IMR-90 (cell line): Measurements from ENCODE around the gene LNX1. TPM values are rescaled to one million over a fixed set of nuclear protein-coding genes. Genes with fewer than 3 reads are reported as not detected.

Experiments
- ATAC-seq: fragments of 200-7000 bp; cut with Tn5 transposase; 2 replicates; pipeline ENCODE4 v1.9.1; 2020; ENCODE audit warnings: low read depth, mild to moderate bottlenecking, moderate library complexity
- BruUV-seq: library from RNA; stranded (reverse); fragments of 400-500 nt; replicated peaks from 2 replicates; lab custom pipeline; 2021; lab: Mats Ljungman, UMichigan
- CTCF ChIA-PET: fragments of 300-600 bp; formaldehyde crosslinking; extraction: SDS; loops from one replicate; lab custom pipeline; 2021; ENCODE audit warnings: antibody characterized with exemption; lab: Yijun Ruan, JAX
- POLR2A ChIA-PET: fragments of 300-600 bp; sonication (Branson Sonifier 250); formaldehyde crosslinking; loops from one replicate; lab custom pipeline; 2022; ENCODE audit warnings: antibody characterized with exemption; ENCODE audit not compliant: unreplicated experiment; lab: Charles Lee
- DNase-seq: peaks from one replicate; pipeline ENCODE4 v3.0.0; 2013
- H2AFZ ChIP-seq: replicated peaks from 2 replicates; pipeline ENCODE3; 2013; ENCODE audit warnings: low read length, mild to moderate bottlenecking; ENCODE audit not compliant: poor library complexity
- H2AK5ac ChIP-seq: 2 replicates; pipeline ENCODE4 v1.6.1; 2013; ENCODE audit warnings: low read depth, low read length, inconsistent platforms
- H2AK9ac ChIP-seq: replicated peaks from 2 replicates; pipeline ENCODE3; 2013; ENCODE audit warnings: mild to moderate bottlenecking, low read depth, low read length, moderate library complexity; ENCODE audit not compliant: poor library complexity
- H2BK120ac ChIP-seq: 2 replicates; pipeline ENCODE4 v1.6.1; 2013; ENCODE audit warnings: low read depth, low read length, inconsistent platforms
- H2BK15ac ChIP-seq: 3 replicates; pipeline ENCODE4 v1.6.1; 2013; ENCODE audit warnings: low read depth, low read length, inconsistent platforms
- H2BK20ac ChIP-seq: 2 replicates; pipeline ENCODE4 v1.6.1; 2013; ENCODE audit warnings: low read depth, mild to moderate bottlenecking, inconsistent platforms, low read length, moderate library complexity
- H2BK5ac ChIP-seq: 2 replicates; pipeline ENCODE4 v1.6.1; 2013; ENCODE audit warnings: mild to moderate bottlenecking, low read depth, low read length, inconsistent platforms; ENCODE audit not compliant: poor library complexity, severe bottlenecking
- H3K14ac ChIP-seq: replicated peaks from 2 replicates; pipeline ENCODE4 v1.6.1; 2013; ENCODE audit warnings: low read depth, low read length, inconsistent platforms
- H3K18ac ChIP-seq: 2 replicates; pipeline ENCODE4 v1.6.1; 2013; ENCODE audit warnings: low read depth, low read length, control low read depth
- H3K23ac ChIP-seq: 2 replicates; pipeline ENCODE4 v1.6.1; 2013; ENCODE audit warnings: low read depth, low read length, inconsistent platforms
- H3K27ac ChIP-seq: 2 replicates; pipeline ENCODE4 v1.5.1; 2013; ENCODE audit warnings: mild to moderate bottlenecking, control low read depth, low read length; ENCODE audit not compliant: insufficient read depth
- H3K27me3 ChIP-seq: 2 replicates; pipeline ENCODE4 v1.6.1; 2013; ENCODE audit warnings: low read length; ENCODE audit not compliant: control insufficient read depth, insufficient read depth
- H3K36me3 ChIP-seq: 2 replicates; pipeline ENCODE4 v1.6.1; 2013; ENCODE audit warnings: low read length, mixed read lengths; ENCODE audit not compliant: control insufficient read depth, insufficient read depth
- H3K4ac ChIP-seq: 2 replicates; pipeline ENCODE4 v1.6.1; 2013; ENCODE audit warnings: low read depth, low read length, inconsistent platforms
- H3K4me1 ChIP-seq: 2 replicates; pipeline ENCODE4 v1.6.1; 2013; ENCODE audit warnings: low read length, mixed read lengths; ENCODE audit not compliant: control insufficient read depth, insufficient read depth
- H3K4me2 ChIP-seq: 2 replicates; pipeline ENCODE4 v1.6.1; 2013; ENCODE audit warnings: low read depth, mild to moderate bottlenecking, control low read depth, low read length, moderate library complexity
- H3K4me3 ChIP-seq: 2 replicates; pipeline ENCODE4 v1.5.1; 2013; ENCODE audit warnings: low read depth, mild to moderate bottlenecking, control low read depth, low read length, moderate library complexity; ENCODE audit not compliant: insufficient read depth
- H3K56ac ChIP-seq: 2 replicates; pipeline ENCODE4 v1.6.1; 2013; ENCODE audit warnings: low read length, inconsistent platforms; ENCODE audit not compliant: insufficient read depth; ENCODE audit errors: extremely low read depth
- H3K79me1 ChIP-seq, 2 experiments: 2 replicates each; pipeline ENCODE4 v1.6.1; 2013; ENCODE audit warnings: low read length in 2 of 2, inconsistent platforms in 1 of 2, low read depth in 1 of 2
- H3K9ac ChIP-seq: 2 replicates; pipeline ENCODE4 v1.6.1; 2013; ENCODE audit warnings: low read depth, low read length, control low read depth
- H3K9me1 ChIP-seq: 2 replicates; pipeline ENCODE4 v1.6.1; 2013; ENCODE audit warnings: low read length, inconsistent platforms; ENCODE audit not compliant: insufficient read depth
- H3K9me3 ChIP-seq: 2 replicates; pipeline ENCODE4 v1.6.1; 2013; ENCODE audit warnings: low read length; ENCODE audit not compliant: control insufficient read depth, insufficient read depth
- H4K20me1 ChIP-seq: 2 replicates; pipeline ENCODE4 v1.6.1; 2013; ENCODE audit warnings: low read length, inconsistent platforms; ENCODE audit not compliant: insufficient read depth
- H4K5ac ChIP-seq: 2 replicates; pipeline ENCODE4 v1.6.1; 2013; ENCODE audit warnings: mild to moderate bottlenecking, low read depth, low read length, control low read depth
- H4K8ac ChIP-seq, 2 experiments: 2 replicates each; pipeline ENCODE4 v1.6.1; 2013; ENCODE audit warnings: low read depth in 2 of 2, low read length in 2 of 2, control low read depth in 1 of 2, inconsistent platforms in 1 of 2
- H4K91ac ChIP-seq: 2 replicates; pipeline ENCODE4 v1.6.1; 2013; ENCODE audit warnings: low read depth, low read length, inconsistent platforms; ENCODE audit not compliant: insufficient read depth
- CHD1 ChIP-seq: IDR thresholded peaks from 2 replicates; pipeline ENCODE4 v1.6.1; 2012; ENCODE audit warnings: low read depth, low read length, improper control_type of control experiment
- MAFK ChIP-seq: IDR thresholded peaks from 2 replicates; pipeline ENCODE4 v1.6.1; 2012; ENCODE audit warnings: low read depth, low read length, improper control_type of control experiment
- MAZ ChIP-seq: IDR thresholded peaks from 2 replicates; pipeline ENCODE4 v1.6.1; 2012; ENCODE audit warnings: low read depth, mild to moderate bottlenecking, low read length, improper control_type of control experiment, moderate library complexity, borderline replicate concordance
- MXI1 ChIP-seq: IDR thresholded peaks from 2 replicates; pipeline ENCODE4 v1.6.1; 2012; ENCODE audit warnings: low read depth, mild to moderate bottlenecking, low read length, moderate library complexity, borderline replicate concordance
- NFE2L2 ChIP-seq: fragments of 150-350 bp; IDR thresholded peaks from 2 replicates; pipeline ENCODE4 v1.6.1; 2016; ENCODE audit warnings: low read depth, mild to moderate bottlenecking, low read length
- RCOR1 ChIP-seq: IDR thresholded peaks from 2 replicates; pipeline ENCODE4 v1.6.1; 2012; ENCODE audit warnings: mild to moderate bottlenecking, low read length, improper control_type of control experiment; ENCODE audit not compliant: insufficient replicate concordance
- SMC3 ChIP-seq: fragments of 150-350 bp; IDR thresholded peaks from 2 replicates; pipeline ENCODE4 v1.6.1; 2016; ENCODE audit warnings: low read depth, mild to moderate bottlenecking, antibody characterized with exemption, low read length, moderate library complexity
- WGBS, 2 experiments: methylation state at CpG; one replicate each; pipeline versions ENCODE4 v1.1.5 to v1.1.7; 2013; ENCODE audit warnings: missing lambda C conversion rate in 2 of 2; ENCODE audit not compliant: insufficient read length in 1 of 2; ENCODE audit errors: extremely low coverage in 2 of 2; 5-methylcytosine and 5-hydroxymethylcytosine counted together
- dilution Hi-C: fragments of 300-500 bp; cut with HindIII; formaldehyde crosslinking; loops from one replicate; pipeline ENCODE4 v1.14.3; 2018; ENCODE audit warnings: low sequenced_read_pairs; ENCODE audit not compliant: unreplicated experiment
- in situ Hi-C: fragments of 300-500 bp; cut with MboI; formaldehyde crosslinking; loops from 3 replicates; pipeline ENCODE4 v1.14.3; 2019; ENCODE audit warnings: low sequenced_read_pairs, inconsistent platforms, mixed read lengths
- intact Hi-C: fragments of 100-400 bp; cut with micrococcal nuclease; formaldehyde crosslinking; loops from 2 replicates; pipeline ENCODE4 v1.10.0; 2022
- polyA plus RNA-seq, 3 experiments: library from polyadenylated mRNA; depleted of rRNA; stranded (reverse); fragments of >200 nt; gene quantifications; 2 replicates each; pipeline ENCODE4 v1.2.3, GENCODE V29; 2012; ENCODE audit warnings: low replicate concordance in 1 of 3
- total RNA-seq: library from RNA; depleted of rRNA; stranded (reverse); fragments of >200 nt; gene quantifications from 2 replicates; pipeline ENCODE4 v1.2.3, GENCODE V29; 2012
- TF ChIP-seq, protein P1 (sequence below): fragments of 150-350 bp; IDR thresholded peaks from 2 replicates; pipeline ENCODE4 v1.6.1; 2016; ENCODE audit warnings: low read depth, mild to moderate bottlenecking, low read length, moderate library complexity, borderline replicate concordance
- TF ChIP-seq, protein P2 (sequence below): conservative IDR thresholded peaks from 2 replicates; pipeline ENCODE4 v1.5.1; 2012; ENCODE audit warnings: mild to moderate bottlenecking, low read depth, low read length, improper control_type of control experiment
- TF ChIP-seq, protein P3 (sequence below): fragments of 150-350 bp; IDR thresholded peaks from 2 replicates; pipeline ENCODE4 v1.6.1; 2017; ENCODE audit warnings: mild to moderate bottlenecking, antibody characterized with exemption, low read length, low read depth

The LNX1 gene
- total and polyA plus RNA-seq, 2 of the 4 experiments (the other 2 are of a cell fraction) = 0.15 to 0.36 TPM

DNA sequence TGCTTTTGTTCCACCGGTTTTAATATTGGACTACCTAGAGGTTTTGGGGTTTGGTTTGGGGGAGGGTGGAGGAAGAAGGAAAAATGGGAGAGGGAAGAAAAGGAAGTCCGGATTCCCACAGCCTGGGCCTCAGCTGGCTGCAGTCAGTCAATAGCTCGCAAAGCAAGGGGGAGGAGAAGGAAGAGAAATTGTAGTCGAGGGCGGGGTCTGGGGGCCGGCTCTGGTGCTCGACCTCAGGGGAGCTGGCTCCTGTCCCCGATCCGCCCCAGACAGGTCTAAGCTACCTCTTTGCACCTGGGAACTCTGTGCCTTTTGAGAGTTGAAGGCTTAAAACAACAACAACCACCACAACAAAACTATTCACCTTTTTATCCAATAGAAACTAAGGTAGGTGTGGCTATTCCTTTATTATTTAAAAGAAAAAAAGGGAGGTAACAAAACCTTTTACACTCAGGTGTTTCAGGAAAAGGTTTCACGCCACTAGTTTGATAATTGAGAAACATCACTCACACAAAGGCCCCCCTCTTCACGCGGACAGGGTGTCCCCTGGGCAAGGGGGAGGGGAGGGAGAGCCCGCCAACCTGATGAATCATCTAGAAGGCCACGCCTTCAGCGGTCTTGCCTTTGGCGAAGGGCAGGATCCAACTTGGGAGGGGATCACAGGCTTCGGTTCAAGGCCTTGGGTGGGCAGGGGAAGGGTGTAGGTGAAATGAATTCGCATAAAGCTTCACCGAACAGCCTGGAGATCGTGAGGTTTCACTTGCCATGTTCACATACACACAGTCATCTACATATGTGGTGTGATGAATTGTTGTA is 1.6 kb upstream of the LNX1 start:
- no peaks in the 10 kb centered on the region for H3K36me3 ChIP-seq
- intact Hi-C loops = no loop called here
- CTCF ChIA-PET = no interaction called here
- POLR2A ChIA-PET = interaction anchor here (0.9 kb wide), 1 partner anchor 116 kb away, joined by 4 read pairs; no protein-coding TSS in a partner anchor
- no peaks in the 10 kb centered on the region for H3K27me3 ChIP-seq
- no TSS peak for BruUV-seq
- peak overlapping the region; percentile 66 for H2AFZ ChIP-seq
- no peak overlapping the region for H3K9ac ChIP-seq
- no peak overlapping the region for H3K23ac ChIP-seq
- H3K9me3 ChIP-seq = no peaks in the 10 kb centered on the region
- H2BK15ac ChIP-seq = no peak overlapping the region
- dilution Hi-C loops = no loop called here
- DNase-seq (no peak), ATAC-seq (no peak)
- peaks cover 3% of the 10 kb centered on the region for H3K4me1 ChIP-seq
- H3K14ac ChIP-seq = no peak overlapping the region
- H3K9me1 ChIP-seq = no peaks in the 10 kb centered on the region
- H3K4me2 ChIP-seq = no peak overlapping the region
- H4K91ac ChIP-seq = peak overlapping the region; percentile 62
- peak overlapping the region; percentile 37 for H2AK9ac ChIP-seq
- no peaks in the 10 kb centered on the region for H4K20me1 ChIP-seq
- no peak overlapping the region for H3K18ac ChIP-seq
- no peak overlapping the region for H3K4me3 ChIP-seq
- 0 out of 2 replicates have a peak overlapping the region, but pooled peaks have one; percentile 7 for H3K4ac ChIP-seq
- no peak overlapping the region for H4K5ac ChIP-seq
- no peak overlapping the region for H3K27ac ChIP-seq
- in situ Hi-C loops = no loop called here
- WGBS, 2 experiments = no CpG with 5 or more reads among the region's 20 CpGs
- no peak overlapping the region for H2BK5ac ChIP-seq
- no peak overlapping the region; the same call in 1 of the 2 replicates for H2BK120ac ChIP-seq
- H2AK5ac ChIP-seq = peak overlapping the region; percentile 82
- H3K56ac ChIP-seq = no peak overlapping the region
- TF ChIP-seq MAFK (no peak), NFE2L2 (no peak), MAZ (no peak), RCOR1 (no peak), SMC3 (no peak), CHD1 (no peak), MXI1 (no peak)
- TF ChIP-seq, protein P1, sequence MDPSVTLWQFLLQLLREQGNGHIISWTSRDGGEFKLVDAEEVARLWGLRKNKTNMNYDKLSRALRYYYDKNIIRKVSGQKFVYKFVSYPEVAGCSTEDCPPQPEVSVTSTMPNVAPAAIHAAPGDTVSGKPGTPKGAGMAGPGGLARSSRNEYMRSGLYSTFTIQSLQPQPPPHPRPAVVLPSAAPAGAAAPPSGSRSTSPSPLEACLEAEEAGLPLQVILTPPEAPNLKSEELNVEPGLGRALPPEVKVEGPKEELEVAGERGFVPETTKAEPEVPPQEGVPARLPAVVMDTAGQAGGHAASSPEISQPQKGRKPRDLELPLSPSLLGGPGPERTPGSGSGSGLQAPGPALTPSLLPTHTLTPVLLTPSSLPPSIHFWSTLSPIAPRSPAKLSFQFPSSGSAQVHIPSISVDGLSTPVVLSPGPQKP = no peak
- TF ChIP-seq, protein P2, sequence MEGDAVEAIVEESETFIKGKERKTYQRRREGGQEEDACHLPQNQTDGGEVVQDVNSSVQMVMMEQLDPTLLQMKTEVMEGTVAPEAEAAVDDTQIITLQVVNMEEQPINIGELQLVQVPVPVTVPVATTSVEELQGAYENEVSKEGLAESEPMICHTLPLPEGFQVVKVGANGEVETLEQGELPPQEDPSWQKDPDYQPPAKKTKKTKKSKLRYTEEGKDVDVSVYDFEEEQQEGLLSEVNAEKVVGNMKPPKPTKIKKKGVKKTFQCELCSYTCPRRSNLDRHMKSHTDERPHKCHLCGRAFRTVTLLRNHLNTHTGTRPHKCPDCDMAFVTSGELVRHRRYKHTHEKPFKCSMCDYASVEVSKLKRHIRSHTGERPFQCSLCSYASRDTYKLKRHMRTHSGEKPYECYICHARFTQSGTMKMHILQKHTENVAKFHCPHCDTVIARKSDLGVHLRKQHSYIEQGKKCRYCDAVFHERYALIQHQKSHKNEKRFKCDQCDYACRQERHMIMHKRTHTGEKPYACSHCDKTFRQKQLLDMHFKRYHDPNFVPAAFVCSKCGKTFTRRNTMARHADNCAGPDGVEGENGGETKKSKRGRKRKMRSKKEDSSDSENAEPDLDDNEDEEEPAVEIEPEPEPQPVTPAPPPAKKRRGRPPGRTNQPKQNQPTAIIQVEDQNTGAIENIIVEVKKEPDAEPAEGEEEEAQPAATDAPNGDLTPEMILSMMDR = no peak
- TF ChIP-seq, protein P3, sequence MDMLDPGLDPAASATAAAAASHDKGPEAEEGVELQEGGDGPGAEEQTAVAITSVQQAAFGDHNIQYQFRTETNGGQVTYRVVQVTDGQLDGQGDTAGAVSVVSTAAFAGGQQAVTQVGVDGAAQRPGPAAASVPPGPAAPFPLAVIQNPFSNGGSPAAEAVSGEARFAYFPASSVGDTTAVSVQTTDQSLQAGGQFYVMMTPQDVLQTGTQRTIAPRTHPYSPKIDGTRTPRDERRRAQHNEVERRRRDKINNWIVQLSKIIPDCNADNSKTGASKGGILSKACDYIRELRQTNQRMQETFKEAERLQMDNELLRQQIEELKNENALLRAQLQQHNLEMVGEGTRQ = no peak
- H3K79me1 ChIP-seq = no peaks in the 10 kb centered on the region
- no peak overlapping the region for H2BK20ac ChIP-seq
- peak overlapping the region in 1 of 2 experiments; percentile 12; a peak in 1 of 4 replicates for H4K8ac ChIP-seq
